GM21360 (cell line): ENCODE results near the gene MDGA2.

ENCODE experiments used
- ATAC-seq: cut with Tn5 transposase; IDR thresholded peaks from one replicate; pipeline ENCODE4 v1.9.1; 2021; ENCODE audit warnings: mild to moderate bottlenecking, moderate library complexity; ENCODE audit not compliant: unreplicated experiment

MDGA2 gene

GRCh38 chr14:47675466-47676314 is at the start of gene MDGA2:
MDGA2 (minus strand) TSS chr14:47675605.
- ATAC-seq, result no peak

DNA sequence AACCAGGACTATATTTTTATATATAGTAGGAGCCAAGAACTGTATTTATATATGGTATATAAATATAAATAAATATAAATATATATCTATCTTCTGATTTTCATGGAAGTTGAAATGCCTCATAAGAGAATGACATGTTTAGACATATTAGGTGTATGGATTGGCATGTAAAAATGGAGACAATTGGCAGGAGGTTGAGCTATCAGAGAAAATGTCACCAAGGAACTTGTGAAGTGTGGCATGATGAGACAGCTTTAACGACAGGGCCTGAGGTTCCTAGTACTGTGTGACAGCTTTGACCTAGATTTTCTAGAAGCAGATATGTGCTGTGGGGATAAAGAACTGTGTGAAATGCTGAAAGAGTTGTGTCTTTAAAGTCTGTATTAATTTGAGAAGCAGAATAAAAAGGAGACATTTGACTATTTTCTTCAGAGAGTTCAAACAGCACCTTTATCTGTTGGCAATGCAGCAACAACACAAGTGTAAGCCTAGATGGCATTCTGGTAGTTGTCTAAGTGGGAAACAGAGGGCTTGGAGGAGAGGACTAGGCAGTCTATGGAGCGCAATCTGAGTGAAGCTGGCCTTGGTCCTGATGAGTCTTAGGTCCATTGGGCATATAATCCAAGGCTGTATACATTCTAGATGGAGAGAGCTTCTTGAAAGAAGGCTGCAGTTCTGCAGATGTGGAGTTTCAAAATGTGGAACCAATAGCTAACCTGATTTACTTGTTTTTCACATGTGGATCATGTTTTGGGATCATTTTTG is 47.7 kb upstream of the MDGA2 start:
- no peak for ATAC-seq

- ATAC-seq, result no peak
Observed at GRCh38 chr14:47720281-47720680, 44.9 kb upstream of the MDGA2 start.

- ATAC-seq, result no peak
Observed at GRCh38 chr14:47715330-47715729, 39.9 kb upstream of the MDGA2 start.

DNA sequence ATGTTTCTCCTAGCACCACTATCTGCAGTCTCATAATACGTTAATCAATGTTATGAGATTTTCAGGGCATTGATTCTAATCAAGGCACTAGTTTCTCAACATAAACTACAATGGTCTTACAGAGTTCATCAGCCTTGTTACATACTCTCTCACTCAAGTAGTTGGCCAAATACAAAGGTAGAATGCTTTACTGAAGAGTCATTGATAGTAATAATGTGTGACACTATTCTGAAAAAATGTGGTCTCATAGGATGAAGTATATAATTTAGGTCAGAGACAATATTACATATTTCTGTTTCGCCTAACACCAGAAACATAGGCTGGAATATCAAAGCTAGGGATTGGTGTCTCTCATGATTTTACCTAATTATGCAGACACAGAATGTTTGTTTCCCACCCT is 35.2 kb upstream of the MDGA2 start:
- ATAC-seq, result no peak

GRCh38 chr14:47705683-47706082 is 30.3 kb upstream of the MDGA2 start:
- ATAC-seq, result no peak

DNA sequence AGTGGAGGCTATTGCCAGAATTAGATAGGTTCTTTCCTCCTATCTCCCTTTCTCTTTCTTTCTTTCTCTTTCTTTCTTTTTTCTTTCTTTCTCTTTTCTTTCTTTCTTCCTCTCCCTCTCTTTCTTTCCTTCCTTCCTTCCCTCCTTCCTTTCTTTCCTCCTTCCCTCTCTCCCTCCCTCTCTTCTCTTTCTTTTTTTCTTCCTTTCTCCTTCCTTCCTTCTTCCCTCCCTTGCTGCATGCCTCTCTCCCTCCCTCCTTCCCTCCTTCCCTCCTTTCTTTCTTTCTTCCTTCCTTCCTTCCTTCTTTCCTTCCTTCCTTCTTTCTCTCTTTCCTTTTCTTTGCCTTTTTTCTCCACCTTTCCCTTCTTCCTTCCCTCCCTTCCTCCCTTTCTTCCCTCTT is 16.4 kb upstream of the MDGA2 start:
- no peak for ATAC-seq

DNA sequence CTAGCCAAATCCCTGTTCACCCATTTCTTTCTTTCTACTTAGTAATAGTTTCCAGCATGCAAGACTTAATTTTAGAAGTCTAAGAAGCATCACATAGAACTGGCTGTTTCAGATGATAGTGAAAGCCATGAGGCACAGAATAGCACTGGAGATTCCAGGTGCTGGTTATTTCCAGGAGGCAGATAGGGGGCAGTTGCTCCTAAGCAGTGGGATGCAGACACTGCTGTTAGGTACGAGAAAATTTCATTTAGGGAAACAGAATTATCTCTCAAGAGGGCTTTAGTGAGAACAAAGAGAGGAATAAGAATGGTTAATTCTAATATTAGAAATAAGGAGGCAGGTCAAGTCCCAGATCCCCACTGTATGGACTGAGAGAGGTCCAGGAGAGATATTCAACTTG is 3.6 kb upstream of the MDGA2 start:
- ATAC-seq, result no peak

GRCh38 chr14:47678157-47678556 is 2.8 kb upstream of the MDGA2 start:
- no peak for ATAC-seq

- no peak for ATAC-seq
Observed at GRCh38 chr14:47676315-47676617, 861 bp upstream of the MDGA2 start.

- no peak for ATAC-seq
Observed at GRCh38 chr14:47674543-47675465, 601 bp downstream of the MDGA2 start.

DNA sequence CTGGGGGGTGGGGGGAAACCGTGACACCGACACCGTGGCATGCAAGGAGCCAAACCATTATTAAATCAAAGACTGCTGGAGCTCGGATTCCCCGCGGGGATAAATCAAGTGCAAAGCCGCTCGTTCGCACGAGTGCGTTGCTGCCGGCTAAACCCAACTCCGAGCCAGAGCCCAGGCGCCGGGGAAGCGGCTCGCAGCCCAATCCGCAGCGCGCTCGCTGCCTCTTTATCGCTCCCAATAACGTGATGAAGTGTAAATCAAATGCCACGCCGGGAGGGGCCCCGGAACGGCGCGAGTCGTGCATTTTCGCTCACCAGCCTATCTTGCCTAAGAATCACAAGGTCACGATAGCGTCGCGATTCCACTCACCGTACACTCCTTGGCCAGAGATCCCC is 1.3 kb downstream of the MDGA2 start:
- ATAC-seq, result no peak

DNA sequence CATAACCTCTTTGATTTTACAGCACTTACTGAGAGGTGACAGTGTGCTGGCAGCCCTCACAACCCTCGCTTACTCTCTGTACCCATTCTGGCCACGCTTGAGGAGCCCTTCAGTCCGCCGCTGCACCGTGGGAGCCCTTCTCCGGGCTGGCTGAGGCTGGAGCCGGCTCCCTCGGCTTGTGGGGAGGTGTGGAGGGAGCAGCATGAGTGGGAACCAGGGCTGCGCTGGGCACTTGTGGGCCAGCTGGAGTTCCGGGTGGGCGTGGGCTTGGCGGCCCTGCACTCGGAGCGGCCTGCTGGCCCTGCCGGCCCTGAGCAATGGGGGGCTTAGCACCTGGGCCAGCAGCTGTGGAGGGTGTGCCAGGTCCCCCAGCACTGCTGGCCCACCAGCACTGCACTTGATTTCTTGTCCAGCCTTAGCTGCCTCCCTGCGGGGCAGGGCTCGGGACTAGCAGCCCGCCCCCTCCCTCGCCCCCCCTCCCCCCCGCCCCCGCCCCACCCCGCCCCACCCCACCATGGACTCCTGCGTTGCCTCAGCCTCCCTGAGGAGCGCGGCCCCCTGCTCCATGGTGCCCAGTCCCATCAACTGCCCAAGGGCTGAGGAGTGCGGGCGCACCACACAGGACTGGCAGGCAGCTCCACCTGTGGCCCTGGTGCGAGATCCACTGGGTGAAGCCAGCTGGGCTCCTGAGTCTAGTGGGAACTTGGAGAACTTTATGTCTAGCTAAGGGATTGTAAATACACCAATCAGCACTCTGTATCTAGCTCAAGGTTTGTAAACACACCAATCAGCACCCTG is 9.9 kb downstream of the MDGA2 start:
- ATAC-seq, result no peak

GRCh38 chr14:47662466-47662865 is 12.9 kb downstream of the MDGA2 start:
- ATAC-seq, result no peak

DNA sequence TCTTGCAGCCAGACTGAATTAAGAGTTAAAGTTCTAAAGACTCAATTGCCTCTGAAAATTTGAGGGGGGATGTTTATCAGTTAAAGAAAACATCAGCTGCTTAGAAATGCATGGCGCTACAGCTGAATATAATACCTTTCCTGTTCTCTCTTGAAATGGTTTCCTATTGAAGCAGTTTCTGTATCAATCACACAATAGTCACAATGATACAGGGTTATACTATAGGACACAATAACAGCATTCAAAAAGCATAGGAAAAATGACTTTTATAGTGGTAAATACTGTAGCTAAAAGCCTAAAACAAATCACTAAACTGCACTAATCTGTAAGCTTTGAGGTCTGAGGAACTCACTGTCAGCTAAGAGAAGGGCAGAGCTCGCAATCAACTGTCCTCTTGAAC is 15.2 kb downstream of the MDGA2 start:
- ATAC-seq, result no peak

GRCh38 chr14:47658041-47658440 is 17.4 kb downstream of the MDGA2 start:
- no peak for ATAC-seq

DNA sequence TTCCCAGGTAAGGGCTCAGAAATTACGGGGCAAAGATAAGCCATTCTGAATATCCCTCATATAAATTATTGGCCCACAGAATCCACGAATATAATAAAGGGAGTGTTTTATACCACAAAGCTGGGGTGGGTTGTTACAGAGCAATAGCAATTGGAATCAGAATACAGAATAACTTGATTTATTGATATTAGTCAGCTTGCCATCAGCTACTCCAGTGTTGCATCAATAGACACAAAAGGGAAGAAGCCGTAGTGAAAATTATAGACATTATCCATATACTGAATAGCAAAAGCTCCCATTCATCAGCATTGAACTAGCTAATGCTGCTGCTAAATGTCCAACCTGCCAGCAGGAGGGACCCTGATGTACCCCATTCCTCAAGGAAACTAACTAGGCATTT is 18.3 kb downstream of the MDGA2 start:
- ATAC-seq, result no peak

DNA sequence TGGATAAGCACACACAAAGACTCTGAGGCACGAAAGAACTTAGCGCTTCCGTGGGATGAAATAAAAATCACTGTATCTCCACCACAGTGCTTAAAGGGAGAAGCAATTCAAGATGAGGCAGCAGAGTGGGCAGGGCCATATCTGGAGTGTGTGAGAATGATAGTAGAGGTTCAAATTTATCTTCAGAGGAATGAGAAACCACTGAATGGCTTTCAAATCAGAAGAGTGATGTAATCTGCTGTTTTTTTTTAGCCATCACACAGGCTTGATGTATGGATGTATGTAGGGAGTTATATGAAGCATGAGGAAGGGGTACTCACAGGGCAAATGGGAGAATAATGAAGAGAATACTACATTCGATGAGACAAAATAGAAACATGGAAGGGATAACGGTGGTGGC is 24.1 kb downstream of the MDGA2 start:
- no peak for ATAC-seq

DNA sequence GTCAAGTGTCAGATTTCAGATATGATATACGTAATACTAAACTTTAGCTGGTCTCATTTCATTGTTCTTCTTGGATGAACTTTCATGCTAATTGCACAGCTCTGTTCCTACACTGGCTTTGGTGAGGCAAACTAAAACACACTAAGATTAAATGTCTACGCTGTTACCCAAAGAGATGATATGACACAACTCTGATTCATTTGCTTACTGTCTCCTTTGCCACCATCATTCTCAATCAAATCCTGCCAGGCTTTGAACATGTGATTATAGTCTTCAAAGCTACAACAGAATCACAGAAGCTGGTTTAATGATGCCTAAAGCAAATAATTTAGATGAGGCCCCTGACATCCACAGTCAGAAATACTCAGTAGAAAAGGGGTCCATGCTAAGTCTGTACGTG is 37.7 kb downstream of the MDGA2 start:
- ATAC-seq, result no peak

GRCh38 chr14:47626151-47627035 is 49.0 kb downstream of the MDGA2 start:
- no peak for ATAC-seq
